ENCODE measurements around the gene ST6GALNAC1.

DNA sequence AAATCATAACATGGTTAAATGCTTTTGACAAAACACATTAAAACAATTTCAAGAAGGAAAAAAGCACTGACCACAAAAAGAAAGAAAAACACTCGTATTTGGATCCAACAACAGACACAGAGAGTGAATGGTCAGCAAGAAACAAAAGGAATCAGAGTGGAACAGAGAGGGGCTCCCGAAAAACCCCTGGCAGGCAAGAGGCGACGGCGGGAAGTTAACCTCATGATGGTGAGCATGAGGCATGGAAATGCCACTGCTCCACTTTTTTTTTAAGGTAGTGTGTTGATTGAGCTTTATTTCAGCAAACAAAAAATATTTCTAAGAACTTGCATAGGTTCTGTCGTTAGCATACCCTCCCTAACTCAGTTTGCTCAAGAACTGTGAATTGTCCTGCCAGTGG, 32.1 kb upstream of the ST6GALNAC1 start:
- TF ChIP-seq, protein P1, sequence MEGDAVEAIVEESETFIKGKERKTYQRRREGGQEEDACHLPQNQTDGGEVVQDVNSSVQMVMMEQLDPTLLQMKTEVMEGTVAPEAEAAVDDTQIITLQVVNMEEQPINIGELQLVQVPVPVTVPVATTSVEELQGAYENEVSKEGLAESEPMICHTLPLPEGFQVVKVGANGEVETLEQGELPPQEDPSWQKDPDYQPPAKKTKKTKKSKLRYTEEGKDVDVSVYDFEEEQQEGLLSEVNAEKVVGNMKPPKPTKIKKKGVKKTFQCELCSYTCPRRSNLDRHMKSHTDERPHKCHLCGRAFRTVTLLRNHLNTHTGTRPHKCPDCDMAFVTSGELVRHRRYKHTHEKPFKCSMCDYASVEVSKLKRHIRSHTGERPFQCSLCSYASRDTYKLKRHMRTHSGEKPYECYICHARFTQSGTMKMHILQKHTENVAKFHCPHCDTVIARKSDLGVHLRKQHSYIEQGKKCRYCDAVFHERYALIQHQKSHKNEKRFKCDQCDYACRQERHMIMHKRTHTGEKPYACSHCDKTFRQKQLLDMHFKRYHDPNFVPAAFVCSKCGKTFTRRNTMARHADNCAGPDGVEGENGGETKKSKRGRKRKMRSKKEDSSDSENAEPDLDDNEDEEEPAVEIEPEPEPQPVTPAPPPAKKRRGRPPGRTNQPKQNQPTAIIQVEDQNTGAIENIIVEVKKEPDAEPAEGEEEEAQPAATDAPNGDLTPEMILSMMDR (IDR thresholded peaks at IDR 0.05 in 2 of 3, conservative IDR thresholded peaks at IDR 0.05 in 1 of 3; ENCODE audit: borderline replicate concordance in 1 of 3, insufficient read depth in 1 of 3, low read depth in 2 of 3, low read length in 2 of 3), result no peak
- no peak for TF ChIP-seq YY1 (IDR thresholded peaks at IDR 0.05; ENCODE audit: extremely low read depth, insufficient replicate concordance, low read depth, low read length)
- no peak for TF ChIP-seq TCF7L2 (IDR thresholded peaks at IDR 0.05; ENCODE audit: borderline replicate concordance, extremely low read depth, insufficient read depth, insufficient read length)
- TF ChIP-seq JUND (IDR thresholded peaks at IDR 0.05), result no peak
- no peak for TF ChIP-seq ZNF274 (IDR thresholded peaks at IDR 0.05; ENCODE audit: low read depth, low read length)
- no peak for TF ChIP-seq EZH2 (IDR thresholded peaks at IDR 0.05)
- TF ChIP-seq POLR2A (IDR thresholded peaks at IDR 0.05; ENCODE audit: borderline replicate concordance, extremely low read depth, insufficient read depth, insufficient read length), result no peak
- no peak for TF ChIP-seq POLR2AphosphoS5 (IDR thresholded peaks at IDR 0.05; ENCODE audit: low read depth, low read length)
- TF ChIP-seq, protein P2, sequence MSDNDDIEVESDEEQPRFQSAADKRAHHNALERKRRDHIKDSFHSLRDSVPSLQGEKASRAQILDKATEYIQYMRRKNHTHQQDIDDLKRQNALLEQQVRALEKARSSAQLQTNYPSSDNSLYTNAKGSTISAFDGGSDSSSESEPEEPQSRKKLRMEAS (IDR thresholded peaks at IDR 0.05), result no peak
- TF ChIP-seq, protein P3, sequence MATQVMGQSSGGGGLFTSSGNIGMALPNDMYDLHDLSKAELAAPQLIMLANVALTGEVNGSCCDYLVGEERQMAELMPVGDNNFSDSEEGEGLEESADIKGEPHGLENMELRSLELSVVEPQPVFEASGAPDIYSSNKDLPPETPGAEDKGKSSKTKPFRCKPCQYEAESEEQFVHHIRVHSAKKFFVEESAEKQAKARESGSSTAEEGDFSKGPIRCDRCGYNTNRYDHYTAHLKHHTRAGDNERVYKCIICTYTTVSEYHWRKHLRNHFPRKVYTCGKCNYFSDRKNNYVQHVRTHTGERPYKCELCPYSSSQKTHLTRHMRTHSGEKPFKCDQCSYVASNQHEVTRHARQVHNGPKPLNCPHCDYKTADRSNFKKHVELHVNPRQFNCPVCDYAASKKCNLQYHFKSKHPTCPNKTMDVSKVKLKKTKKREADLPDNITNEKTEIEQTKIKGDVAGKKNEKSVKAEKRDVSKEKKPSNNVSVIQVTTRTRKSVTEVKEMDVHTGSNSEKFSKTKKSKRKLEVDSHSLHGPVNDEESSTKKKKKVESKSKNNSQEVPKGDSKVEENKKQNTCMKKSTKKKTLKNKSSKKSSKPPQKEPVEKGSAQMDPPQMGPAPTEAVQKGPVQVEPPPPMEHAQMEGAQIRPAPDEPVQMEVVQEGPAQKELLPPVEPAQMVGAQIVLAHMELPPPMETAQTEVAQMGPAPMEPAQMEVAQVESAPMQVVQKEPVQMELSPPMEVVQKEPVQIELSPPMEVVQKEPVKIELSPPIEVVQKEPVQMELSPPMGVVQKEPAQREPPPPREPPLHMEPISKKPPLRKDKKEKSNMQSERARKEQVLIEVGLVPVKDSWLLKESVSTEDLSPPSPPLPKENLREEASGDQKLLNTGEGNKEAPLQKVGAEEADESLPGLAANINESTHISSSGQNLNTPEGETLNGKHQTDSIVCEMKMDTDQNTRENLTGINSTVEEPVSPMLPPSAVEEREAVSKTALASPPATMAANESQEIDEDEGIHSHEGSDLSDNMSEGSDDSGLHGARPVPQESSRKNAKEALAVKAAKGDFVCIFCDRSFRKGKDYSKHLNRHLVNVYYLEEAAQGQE (IDR thresholded peaks at IDR 0.05; ENCODE audit: low read depth), result no peak

Data from HCT116 (cell line).